Right kidney (tissue), 1 donor: ENCODE results near the gene PKD1.

Experiments
- DNase-seq: peaks from one replicate; pipeline ENCODE4 v3.0.0-alpha.2; 2016

The PKD1 gene

GRCh38 chr16:2088759-2089358 lies 46.8 kb downstream of the PKD1 start:
- no peak for DNase-seq

GRCh38 chr16:2087748-2088631 lies 47.7 kb downstream of the PKD1 start:
- no peak for DNase-seq

GRCh38 chr16:2086812-2087747 lies 48.6 kb downstream of the PKD1 start:
- no peak for DNase-seq

- no peak for DNase-seq
Observed at GRCh38 chr16:2086106-2086742, 49.5 kb downstream of the PKD1 start.

- no peak for DNase-seq
Observed at GRCh38 chr16:2085669-2086068, 50.0 kb downstream of the PKD1 start.

- no peak for DNase-seq
Observed at GRCh38 chr16:2084895-2085625, 50.6 kb downstream of the PKD1 start.

- DNase-seq, result no peak
Observed at GRCh38 chr16:2083876-2084780, 51.6 kb downstream of the PKD1 start.

- no peak for DNase-seq
Observed at GRCh38 chr16:2083409-2083808, 52.3 kb downstream of the PKD1 start.

- no peak for DNase-seq
Observed at GRCh38 chr16:2082983-2083364, 52.7 kb downstream of the PKD1 start.

GRCh38 chr16:2082171-2082982 lies 53.3 kb downstream of the PKD1 start:
- peak; percentile 79 for DNase-seq

GRCh38 chr16:2081201-2082084 lies 54.3 kb downstream of the PKD1 start:
- DNase-seq, result peak; percentile 45

GRCh38 chr16:2079991-2080390 lies 55.7 kb downstream of the PKD1 start:
- no peak for DNase-seq

- DNase-seq, result no peak
Observed at GRCh38 chr16:2079311-2079800, 56.3 kb downstream of the PKD1 start.

GRCh38 chr16:2078691-2079090 lies 57.0 kb downstream of the PKD1 start:
- no peak for DNase-seq

GRCh38 chr16:2078096-2078495 lies 57.6 kb downstream of the PKD1 start:
- no peak for DNase-seq

- no peak for DNase-seq
Observed at GRCh38 chr16:2077696-2078095, 58.0 kb downstream of the PKD1 start.

GRCh38 chr16:2077016-2077415 lies 58.7 kb downstream of the PKD1 start:
- DNase-seq, result no peak
